SU-DHL-6 (cell line): ENCODE data around the gene CDCA7.

ENCODE experiments used
- CTCF ChIP-seq: fragments of 200-600 bp; sonication (generic); IDR thresholded peaks from one replicate; pipeline ENCODE4 v1.5.1; 2017; ENCODE audit warnings: antibody characterized with exemption, mild to moderate bottlenecking, low read length, moderate library complexity; ENCODE audit not compliant: insufficient read depth, poor library complexity, severe bottlenecking
- EZH2phosphoT487 ChIP-seq: fragments of 200-600 bp; sonication (generic), shearing (Covaris generic); conservative IDR thresholded peaks from 2 replicates; pipeline ENCODE4 v1.6.1; 2018; ENCODE audit warnings: mild to moderate bottlenecking, antibody characterized with exemption, low read length, moderate library complexity, mixed read lengths

GRCh38 chr2:173415431-173416381 lies 61.0 kb downstream of the CDCA7 start:
- TF ChIP-seq CTCF, result no peak
- TF ChIP-seq EZH2phosphoT487, result no peak
